C4-2B (cell line): ENCODE measurements around the gene INCENP.

Experiments
- CTCF ChIP-seq: fragments of 450-650 bp; conservative IDR thresholded peaks from 2 replicates; pipeline ENCODE4 v1.5.1; 2017; ENCODE audit warnings: mild to moderate bottlenecking
- ZFX ChIP-seq: fragments of 450-650 bp; IDR thresholded peaks from 2 replicates; pipeline ENCODE4 v1.6.1; 2017

GRCh38 chr11:62153087-62153395 lies 29.2 kb downstream of the INCENP start:
- TF ChIP-seq CTCF: no peak
- no peak for TF ChIP-seq ZFX
